Dermis microvascular lymphatic vessel endothelial cell (primary cell): ENCODE measurements around the gene NBEAL1. TPM values are rescaled to one million over a fixed set of nuclear protein-coding genes. Genes with fewer than 3 reads are reported as not detected.
A peak's percentile ranks its signal among the peaks of the same experiment; 100 is the strongest.
"Not testable (repeated sequence)": the region's sequence is repeated elsewhere in the genome, so short reads cannot be mapped to it uniquely, and the experiment has no call there.

Experiments
- DNase-seq, 2 donors: peaks; one replicate each; pipeline versions ENCODE4 v3.0.0 to v3.0.0-alpha.2; 2010; ENCODE audit warnings: low read depth in 2 of 2
- total RNA-seq: library from RNA; depleted of rRNA; stranded (reverse); fragments of >200 nt; gene quantifications from 2 replicates; pipeline ENCODE4 v1.2.1, GENCODE V29; 2014

Gene NBEAL1
- total RNA-seq: 20.0 and 20.4 TPM in 2 replicates

DNA sequence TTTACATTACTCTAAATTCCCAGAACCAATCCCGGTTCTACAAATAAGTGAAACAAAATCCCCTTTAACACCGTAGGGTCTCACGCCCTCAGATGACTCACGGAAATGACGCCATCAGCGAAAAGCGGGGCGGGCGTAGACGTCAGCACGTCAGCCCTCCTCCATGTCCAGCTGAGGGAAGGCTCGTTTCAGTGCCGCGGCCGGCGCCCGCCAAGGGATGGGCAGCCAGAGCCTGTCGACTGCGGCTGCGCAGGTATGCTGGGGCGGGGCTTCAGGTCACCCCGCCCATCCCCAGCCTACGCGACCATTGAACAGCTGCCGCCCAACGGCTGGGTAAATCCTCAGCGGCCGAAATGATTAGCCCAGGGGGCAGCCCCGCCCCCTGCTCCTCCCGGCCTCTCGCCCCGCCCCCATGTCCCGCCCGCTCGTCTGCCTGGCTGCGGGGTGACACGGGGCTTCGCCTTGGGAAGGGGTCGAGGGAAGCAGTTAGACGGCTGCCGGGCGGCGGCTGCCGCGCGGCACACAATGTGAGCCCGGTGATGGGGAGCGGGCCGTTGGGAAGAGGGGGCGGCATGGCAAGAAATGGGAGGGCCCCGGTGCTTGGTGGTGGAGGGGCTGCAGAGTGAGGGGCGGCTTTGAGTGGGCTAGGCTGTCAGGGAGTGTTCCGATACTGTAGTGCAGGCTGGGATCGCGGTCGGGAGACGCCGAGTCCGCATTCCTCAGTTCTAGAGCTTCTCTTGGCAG is at the start of gene NBEAL1:
TSS of gene NBEAL1 (plus strand) at position 420 of the 744 bp plus-strand sequence. CDS start 1,510 bp downstream, outside the sequence.
- peak; percentile 99 for DNase-seq

DNA sequence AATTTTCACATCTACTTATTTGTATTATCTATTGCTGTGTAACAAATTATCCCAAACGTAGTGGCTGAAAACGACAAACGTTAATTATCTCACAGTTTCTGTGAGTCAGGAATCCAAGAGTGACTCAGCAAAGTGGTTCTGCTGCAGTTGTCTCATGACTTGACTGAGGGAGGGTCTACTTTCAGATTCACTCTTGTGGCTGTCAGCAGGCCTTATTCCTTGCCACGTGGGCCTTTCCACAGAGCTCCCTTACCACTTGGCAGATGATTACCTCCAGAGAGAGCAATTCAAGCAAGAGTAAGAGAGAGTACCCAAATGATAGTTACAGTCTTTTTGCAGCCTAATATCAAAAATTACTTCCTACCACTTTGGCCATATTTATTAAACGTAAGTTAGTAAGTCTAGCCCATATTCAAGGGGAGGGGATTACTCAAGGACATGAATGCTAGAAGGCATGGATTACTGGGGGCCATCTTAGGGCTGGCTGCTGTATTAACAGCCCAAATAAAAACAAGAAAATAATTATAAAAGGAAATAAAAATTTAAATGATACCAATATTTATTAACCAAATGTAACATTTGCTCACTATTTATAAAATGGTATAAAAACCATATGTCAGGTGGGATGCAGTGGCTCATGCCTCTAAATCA is 48.7 kb upstream of the NBEAL1 start:
- peak; percentile 2 to 53 for DNase-seq

DNA sequence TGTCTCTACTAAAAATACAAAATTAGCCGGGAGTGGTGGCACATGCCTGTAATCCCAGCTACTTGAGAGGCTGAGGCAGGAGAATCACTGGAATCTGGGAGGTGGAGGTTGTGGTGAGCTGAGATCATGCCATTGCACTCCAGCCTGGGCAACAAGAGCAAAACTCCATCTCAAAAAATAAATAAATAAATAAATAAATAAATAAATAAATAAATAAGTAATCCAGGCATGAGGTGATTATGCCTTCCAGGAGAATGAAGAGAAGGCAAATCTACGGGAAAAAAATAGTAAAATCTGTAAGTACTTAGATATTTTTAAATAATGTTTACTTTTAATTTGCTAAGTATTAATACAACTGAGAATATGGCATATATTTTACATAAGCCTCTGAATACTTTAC is 45.3 kb upstream of the NBEAL1 start:
- DNase-seq: not testable (repeated sequence)

GRCh38 chr2:202976809-202977208 is 37.9 kb upstream of the NBEAL1 start:
- no peak for DNase-seq

- no peak for DNase-seq
Observed at GRCh38 chr2:202982779-202983491, 31.7 kb upstream of the NBEAL1 start.

DNA sequence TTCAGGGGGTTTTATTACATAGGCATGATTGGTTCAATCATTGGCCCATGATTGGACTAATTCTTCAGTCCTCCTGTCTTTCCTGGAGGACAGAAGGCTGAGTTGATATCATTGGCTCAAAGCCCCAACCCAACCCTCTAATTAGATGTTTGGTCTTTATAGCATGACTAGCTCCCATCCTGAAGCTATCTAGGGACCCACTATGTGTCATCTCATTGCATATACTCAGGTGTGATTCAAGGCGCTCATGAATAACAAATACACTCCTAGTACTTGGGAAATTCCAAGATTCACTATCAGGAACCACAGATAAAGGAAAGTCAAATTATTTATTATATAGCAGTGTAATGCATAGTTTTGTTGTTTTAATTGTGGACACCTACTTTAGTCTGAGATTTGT is 24.9 kb upstream of the NBEAL1 start:
- DNase-seq: no peak

- no peak for DNase-seq
Observed at GRCh38 chr2:202990501-202990900, 24.2 kb upstream of the NBEAL1 start.

DNA sequence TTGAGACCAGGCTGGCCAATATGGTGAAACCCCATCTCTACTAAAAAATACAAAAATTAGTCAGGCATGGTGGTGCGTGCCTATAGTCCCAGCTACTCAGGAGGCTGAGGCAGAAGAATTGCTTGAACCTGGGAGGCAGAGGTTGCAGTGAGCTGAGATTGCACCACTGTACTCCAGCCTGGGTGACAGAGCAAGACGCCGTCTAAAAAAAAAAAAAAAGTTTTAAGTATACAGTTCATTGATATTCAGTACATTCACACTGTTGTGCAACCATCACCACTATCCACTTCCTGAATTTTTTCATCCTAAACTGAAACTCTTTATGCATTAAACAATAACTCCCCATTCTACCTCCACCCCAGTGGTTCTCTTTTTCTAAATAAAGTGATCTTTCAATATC is 17.6 kb upstream of the NBEAL1 start:
- DNase-seq: not testable (repeated sequence)

DNA sequence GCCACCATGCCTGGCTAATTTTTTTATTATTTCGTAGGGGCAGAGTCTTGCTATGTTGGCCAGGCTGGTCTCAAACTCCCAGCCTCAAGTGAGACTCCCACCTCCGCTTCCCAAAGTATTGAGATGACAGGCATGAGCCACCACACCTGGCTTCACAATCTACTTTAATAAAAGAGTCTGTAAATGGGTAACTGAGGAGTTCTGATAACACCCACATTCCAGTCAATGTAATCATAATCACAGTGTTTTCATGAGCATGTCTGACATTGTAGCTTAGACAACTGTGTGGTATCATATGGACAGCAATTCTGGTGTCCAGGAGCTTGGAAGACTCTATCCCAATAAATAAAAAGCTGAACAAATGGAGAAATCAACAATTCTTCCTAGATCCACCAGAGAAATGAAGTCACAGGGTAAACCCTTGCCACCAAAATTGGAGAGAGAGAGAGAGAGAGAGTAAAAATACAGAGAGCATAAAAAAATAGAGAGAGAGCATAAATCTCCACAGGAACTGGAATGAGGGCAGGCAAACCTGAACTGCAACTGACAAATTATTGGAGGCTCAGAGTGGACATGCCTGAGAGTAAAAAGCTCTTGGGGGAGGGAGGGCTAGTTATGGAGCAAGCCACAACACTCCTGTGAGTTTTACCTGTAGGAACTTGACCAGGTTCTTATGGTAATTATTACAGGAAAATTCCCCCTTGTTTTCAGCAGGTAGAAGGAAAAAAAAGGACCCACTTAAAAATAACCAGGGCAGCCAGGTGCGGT is 12.4 kb upstream of the NBEAL1 start:
- DNase-seq: no peak

DNA sequence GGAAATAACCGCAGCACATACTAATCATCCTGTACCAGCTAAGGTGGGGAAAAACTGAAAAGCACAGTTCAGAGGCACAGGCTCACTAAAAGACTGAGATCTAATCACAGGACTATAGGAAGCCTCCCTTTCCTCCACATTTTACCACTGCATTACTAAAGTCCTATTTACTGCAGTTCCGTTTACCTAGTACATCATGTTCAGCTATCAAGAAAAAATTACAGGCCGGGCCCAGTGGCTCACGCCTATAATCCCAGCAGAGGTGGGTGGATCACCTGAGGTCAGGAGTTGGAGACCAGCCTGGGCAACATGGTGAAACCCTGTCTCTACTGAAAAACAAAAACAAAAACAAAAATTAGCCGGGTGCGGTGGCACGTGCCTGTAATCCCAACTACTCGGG is 11.0 kb upstream of the NBEAL1 start:
- DNase-seq: no peak

- peak in 1 of 2 donors; percentile 34 for DNase-seq
Observed at GRCh38 chr2:203016716-203017115, 2.0 kb downstream of the NBEAL1 start.

DNA sequence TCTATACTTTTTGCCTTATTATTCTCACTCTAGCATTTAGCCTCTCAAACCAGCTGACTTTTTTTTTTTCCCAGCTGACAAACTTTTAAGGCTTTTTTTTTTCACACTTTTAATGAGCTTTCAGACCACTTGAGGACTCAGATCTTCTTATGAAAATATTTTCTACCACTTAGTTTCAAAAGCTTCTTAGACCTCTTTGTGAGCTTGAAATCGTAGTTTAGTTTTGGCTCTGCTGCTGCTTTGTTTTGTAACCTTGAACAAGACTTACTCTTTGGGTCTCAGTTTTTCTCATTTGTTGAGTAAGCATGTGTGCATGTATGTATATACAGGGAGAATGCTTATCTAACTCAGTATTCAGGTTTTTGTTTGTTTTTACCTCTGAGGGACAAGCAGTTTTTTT is 3.5 kb downstream of the NBEAL1 start:
- DNase-seq: peak in 1 of 2 donors; percentile 9

DNA sequence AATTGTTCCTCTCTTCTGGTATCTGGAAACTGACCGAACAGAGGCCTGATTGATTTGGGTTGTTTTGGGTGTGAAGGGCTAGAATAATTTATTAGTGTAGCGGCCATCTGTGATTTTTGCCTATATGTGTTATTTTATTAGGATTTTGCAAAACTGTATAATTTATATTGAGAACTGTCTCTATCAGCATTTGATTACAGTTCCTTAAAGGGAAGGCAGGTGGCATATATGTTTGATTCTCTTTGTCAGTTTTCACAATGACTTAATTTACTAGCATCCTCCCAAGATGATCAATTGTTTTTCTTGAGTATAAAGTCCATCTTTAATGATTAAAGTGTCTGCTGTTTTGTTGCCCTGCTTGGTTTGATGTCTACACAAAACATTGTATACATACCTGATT is 4.5 kb downstream of the NBEAL1 start:
- no peak for DNase-seq

- DNase-seq: no peak
Observed at GRCh38 chr2:203021991-203022390, 7.3 kb downstream of the NBEAL1 start.

DNA sequence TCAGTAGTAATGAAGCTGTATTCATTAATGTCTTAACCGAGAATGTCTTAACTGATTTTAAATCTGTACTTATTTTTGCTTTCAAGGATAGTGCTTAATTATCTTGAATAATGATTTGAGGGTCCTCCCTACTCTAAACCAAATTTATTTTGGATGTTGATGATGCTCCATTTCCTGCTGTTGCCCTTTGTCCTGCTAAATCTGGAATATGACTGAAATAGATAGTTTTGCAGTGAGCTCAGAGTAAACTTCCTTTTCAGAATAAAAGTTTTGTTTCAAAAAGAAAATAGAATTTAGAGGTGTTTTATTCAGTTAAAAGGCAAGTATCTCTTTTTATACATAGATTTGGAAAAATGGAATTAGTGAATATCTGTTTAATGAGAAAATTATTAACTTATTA is 8.1 kb downstream of the NBEAL1 start:
- peak; percentile 33 to 48 for DNase-seq

GRCh38 chr2:203025592-203025991 is 10.9 kb downstream of the NBEAL1 start:
- no peak for DNase-seq

- no peak for DNase-seq
Observed at GRCh38 chr2:203030545-203030944, 15.9 kb downstream of the NBEAL1 start.

- DNase-seq: peak; percentile 38 to 58
Observed at GRCh38 chr2:203030991-203031390, 16.3 kb downstream of the NBEAL1 start.

DNA sequence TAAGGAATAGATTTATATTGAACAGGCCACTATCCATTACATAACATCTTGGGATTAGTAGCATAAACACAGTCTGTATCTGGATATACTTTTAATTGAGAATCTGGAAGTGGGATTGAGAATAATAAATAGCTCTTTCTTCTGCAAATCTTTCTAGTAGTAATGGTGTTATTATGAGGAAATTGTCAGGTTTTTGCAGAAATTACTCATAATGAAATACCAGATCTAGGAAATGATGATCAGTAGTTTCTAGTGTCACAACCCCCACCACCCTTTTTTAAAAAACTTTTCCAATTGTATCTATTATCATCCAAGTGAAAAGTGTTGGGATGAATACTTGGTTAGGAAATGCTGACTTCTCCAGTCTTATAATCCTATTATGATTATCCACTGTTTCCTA is 18.7 kb downstream of the NBEAL1 start:
- DNase-seq: no peak

DNA sequence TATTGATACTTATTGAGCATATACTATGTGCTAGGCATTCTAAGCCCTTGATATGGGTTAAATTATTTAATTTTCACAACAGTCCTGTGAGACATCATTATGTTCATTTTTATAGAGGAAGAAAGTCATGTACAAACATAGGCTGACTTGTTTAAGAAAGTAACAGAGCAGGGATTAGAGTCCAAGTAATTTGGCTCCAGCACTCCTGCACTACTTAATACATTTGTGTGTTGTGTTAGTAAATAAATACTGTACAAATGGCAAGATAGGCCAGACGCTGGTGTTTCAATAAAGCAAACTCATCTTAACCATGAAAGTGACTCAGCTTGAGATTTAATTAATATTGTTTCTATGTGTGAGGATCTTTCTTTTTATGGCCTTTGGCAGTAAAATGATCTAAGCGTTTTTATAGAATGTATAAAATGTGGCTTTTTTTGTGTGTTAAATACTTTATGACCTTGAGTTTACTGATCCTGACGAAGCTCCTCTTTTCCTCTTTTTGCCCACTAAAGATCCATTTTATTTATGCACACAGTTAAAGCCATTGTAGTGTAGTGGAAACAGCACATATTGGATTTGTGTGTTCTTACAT is 21.3 kb downstream of the NBEAL1 start:
- no peak for DNase-seq

GRCh38 chr2:203037026-203037425 is 22.4 kb downstream of the NBEAL1 start:
- no peak for DNase-seq
